GM19397 (cell line): Measurements from ENCODE around the gene NOP53.
"Not testable (repeated sequence)": the region's sequence is repeated elsewhere in the genome, so short reads cannot be mapped to it uniquely, and the experiment has no call there.

ENCODE experiments used
- ATAC-seq: cut with Tn5 transposase; IDR thresholded peaks from one replicate; pipeline ENCODE4 v1.9.1; 2021; ENCODE audit warnings: mild to moderate bottlenecking, moderate library complexity; ENCODE audit not compliant: unreplicated experiment

The NOP53 gene

GRCh38 chr19:47771291-47771690 lies 25.9 kb downstream of the NOP53 start:
- ATAC-seq: not testable (repeated sequence)

DNA sequence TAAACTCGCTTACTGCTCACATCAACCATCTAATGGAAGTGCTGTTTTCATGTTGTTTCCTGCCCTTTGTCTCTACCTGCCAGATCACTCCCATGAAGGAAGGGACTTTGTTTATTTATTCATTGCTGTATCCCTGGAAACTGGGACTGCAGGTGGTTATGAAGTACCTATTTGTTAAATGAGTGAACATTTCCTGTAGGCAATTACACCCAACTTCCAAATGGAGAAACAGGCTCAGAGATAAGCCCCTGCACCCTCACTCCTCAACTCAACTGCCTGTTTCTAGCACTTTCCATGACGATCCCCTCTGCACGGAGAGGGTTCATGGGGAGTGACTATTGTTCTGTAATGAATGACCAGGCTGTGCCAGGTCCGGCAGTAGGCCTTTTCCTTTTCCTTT lies 31.2 kb downstream of the NOP53 start:
- ATAC-seq: no peak

DNA sequence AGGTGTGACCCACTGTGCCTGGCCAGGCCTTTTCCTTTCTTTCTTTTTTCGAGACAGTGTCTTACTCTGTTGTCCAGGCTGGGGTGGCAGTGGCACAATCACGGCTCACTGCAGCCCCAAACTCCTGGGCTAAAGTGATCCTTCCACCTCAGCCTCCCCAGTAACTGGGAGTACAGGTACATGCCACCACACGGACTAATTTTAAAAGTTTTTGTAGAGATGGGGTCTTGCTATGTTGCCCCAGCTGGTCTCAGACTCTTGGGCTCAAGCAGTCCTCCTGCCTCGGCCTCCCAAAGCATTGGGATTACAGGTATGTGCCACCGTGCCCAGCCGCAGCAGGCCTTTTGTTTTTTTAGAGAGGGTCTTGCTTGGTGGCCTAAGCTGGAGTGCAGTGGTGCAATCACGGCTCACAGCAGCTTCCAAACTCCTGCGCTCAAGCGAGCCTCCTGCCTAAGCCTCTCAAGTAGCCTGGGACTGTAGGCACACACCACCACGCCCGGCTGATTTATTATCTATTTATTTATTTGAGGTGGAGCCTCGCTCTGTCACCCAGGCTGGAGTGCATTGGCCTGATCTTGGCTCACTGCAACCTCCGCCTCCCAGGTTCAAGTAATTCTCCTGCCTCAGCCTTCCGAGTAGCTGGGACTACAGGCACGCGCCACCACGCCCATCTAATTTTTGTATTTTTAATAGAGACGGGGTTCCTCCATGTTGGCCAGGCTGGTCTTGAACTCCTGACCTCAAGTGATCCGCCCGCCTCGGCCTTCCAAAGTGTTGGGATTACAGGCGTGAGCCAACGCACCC lies 32.1 kb downstream of the NOP53 start:
- not testable (repeated sequence) for ATAC-seq

DNA sequence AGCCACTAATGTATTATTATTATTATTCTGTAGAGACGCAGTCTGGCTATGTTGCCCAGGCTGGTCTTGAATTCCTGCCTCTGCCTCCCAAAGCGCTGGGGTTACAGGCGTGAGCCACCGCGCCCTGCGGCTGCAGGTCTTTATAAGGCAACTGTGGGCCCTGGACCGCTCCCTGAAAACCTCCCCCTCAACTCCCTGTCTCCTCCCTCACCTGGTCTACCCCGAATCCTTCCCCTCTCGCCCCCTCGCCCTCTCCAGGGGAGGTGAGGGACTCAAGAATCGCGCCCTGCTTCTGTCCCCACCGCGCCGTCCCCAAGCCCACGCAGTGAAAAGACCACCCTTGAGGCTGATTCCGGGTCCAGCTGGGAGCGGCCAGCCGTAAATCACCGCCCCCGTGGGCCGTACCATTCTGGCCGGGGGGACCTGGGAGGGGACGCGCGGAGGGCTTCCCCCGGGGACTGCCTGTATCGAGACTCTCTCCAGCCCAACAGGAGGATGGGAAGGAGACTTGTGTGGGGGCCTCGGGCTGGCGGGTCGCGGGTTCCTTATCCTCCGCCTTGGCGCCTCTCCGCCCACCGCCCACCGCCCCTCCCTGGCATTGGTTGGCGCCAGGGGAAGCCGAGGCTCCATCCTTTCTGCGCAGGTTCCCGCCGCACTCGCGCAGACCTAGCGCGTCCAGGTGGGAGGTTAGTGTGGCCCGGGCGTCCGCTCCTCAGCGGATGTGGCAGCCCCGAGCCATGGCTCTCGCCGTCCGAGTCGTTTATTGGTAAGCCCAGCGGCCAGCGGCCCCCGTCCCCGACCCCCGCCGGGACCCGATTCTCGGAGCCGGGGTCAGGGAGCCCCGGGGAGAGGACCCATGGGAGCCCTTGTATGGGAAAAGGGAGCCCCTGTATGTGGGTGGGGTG lies 33.0 kb downstream of the NOP53 start, which contains the start of gene SELENOW:
Gene SELENOW, plus strand, starts transcription at position 655 of the 905 bp plus-strand sequence. Its CDS starts 83 bp downstream, at position 738.
- ATAC-seq: peak; percentile 84

GRCh38 chr19:47778954-47779351 lies 33.6 kb downstream of the NOP53 start:
- ATAC-seq: peak; percentile 6

- no peak for ATAC-seq
Observed at GRCh38 chr19:47779524-47780214, 34.3 kb downstream of the NOP53 start.

DNA sequence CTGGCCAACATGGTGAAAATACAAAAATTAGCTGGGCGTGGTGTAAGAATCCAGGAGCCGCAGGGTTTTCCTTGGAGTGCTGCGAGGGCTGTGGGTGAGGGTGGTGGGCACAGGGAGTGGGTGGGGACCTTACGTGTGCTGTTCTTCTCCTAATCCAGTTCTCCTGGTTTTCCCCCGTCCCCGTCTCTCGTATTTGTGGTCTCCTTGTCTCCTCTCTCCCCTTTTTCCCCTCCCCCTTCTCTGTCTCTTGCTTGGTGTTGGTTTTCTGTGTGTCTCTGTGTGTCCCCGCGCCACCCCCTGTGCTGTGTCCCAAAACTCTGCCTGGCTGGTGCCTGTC lies 34.8 kb downstream of the NOP53 start:
- no peak for ATAC-seq

DNA sequence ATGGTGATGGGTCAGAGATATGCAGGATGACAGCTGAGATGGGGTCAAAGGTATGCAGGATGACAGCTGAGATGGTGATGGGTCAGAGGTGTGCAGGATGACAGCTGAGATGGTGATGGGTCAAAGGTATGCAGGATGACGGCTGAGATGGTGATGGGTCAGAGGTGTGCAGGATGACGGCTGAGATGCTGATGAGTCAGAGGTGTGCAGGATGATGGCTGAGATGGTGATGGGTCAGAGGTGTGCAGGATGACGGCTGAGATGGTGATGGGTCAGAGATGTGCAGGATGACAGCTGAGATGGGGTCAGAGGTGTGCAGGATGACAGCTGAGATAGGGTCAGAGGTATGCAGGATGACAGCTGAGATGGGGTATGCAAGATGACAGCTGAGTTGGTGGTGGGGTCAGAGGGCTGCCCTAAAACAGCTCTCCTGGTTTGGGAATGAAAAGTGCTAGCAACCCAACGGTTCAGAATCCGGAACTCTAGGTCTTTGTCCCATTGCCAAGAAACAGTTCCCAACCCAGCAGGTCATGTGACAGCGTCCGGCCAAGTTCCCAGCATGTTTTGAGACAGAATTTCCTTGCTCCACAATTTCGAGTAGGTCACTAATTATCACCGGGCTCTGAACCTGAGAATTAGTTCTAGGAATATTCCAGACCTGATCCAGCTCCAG lies 36.4 kb downstream of the NOP53 start:
- no peak for ATAC-seq

DNA sequence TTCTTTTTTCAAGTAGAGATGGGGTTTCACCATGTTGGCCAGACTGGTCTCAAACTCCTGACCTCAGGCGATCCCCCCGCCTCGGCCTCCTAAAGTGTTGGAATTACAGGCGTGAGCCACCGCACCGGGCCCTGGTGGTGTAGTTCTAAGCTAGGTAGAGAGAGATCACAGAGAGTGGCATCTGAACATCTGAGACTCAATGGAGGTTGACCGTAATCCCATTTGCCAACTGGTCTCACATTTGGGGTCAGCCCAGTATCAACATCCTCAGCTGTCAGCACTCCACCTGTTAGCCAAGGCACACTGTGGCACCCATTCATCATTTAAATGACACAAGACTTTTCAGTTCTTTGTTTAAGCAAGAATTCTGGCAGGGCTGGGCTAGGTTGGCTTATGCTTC lies 41.2 kb downstream of the NOP53 start:
- ATAC-seq: no peak

GRCh38 chr19:47787307-47787706 lies 42.0 kb downstream of the NOP53 start:
- not testable (repeated sequence) for ATAC-seq

DNA sequence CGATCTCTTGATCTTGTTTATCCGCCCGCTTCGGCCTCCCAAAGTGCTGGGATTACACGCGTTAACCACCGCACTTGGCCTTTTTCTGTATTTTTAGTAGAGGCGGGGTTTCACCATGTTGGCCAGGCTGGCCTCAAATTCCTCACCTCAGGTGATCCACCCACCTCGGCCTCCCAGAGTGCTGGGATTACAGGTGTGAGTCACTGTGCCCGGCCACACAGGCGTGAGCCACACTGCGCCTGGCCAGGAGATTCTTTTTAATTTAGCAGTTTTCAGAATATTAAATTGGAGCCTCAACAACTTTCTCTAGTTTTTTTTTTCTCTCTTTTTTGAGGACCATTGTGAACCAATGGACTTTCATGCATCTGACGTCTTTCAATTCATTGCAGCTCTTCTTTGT lies 44.5 kb downstream of the NOP53 start:
- ATAC-seq: not testable (repeated sequence)

- no peak for ATAC-seq
Observed at GRCh38 chr19:47790398-47790814, 45.1 kb downstream of the NOP53 start.

DNA sequence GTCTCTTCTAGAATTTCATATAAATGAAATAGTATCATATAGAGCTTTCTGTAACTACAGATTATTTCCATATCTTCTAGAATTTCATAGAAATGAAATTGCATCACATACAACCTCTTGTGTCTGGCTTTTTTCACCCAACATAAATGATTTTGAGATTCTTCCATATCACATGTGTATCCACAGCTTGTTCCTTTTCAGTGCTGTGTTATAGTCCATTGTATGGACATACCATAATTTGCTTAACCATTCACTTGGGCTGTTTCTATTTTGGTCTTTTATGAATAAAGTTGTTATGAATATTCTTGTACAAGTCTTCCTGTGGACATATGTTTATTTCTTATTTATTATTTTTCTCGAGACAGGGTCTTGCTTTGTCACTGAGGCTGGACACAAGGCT lies 47.3 kb downstream of the NOP53 start:
- ATAC-seq: no peak

GRCh38 chr19:47794526-47794925 lies 49.2 kb downstream of the NOP53 start:
- no peak for ATAC-seq

DNA sequence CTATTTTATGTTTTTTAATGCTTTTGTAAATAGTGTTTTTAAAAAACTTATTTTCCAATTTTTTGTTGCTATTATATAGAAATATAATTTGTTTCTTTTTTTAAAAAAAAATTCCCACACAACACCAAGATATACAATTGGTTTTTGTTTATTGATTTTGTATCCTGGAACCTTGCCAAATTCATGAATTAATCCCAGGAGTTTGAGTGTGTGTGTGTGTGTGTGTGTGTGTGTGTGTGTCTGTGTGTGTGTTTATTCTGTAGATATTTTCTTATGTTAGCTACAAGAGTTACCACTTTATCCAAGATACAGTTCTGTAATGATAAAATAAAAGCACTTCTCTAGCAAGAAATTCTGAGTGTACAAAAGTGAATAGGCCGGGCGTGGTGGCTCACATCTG lies 51.4 kb downstream of the NOP53 start:
- no peak for ATAC-seq

- no peak for ATAC-seq
Observed at GRCh38 chr19:47797996-47798903, 52.9 kb downstream of the NOP53 start.

GRCh38 chr19:47798904-47799266 lies 53.5 kb downstream of the NOP53 start:
- ATAC-seq: no peak

- no peak for ATAC-seq
Observed at GRCh38 chr19:47801270-47801669, 55.9 kb downstream of the NOP53 start.

DNA sequence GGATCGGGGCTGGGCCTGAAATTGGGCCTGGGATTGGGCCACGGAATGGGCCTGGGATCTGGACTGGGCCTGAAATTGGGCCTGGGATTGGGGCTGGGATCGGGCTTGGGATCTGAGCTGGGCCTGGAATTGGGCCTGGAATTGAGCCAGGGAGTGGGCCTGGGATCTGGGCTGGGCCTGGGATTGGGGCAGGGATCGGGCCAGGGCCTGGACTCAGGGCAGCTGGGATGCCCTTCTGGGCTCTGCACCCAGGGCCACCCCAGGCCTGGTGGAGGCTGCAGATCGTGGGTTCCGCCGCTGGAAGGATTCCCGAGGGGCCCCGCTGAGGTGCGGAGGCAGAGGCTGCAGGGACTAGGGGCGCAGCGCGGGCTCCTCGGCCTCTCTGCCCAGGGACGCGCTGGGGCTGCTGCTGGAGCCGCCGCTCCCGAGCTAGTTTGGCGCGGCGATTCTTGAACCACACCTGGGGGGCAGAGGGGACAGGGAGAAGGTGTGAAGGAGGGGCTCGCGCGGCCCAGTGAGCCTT lies 57.2 kb downstream of the NOP53 start:
- ATAC-seq: no peak

GRCh38 chr19:47803148-47803547 lies 57.8 kb downstream of the NOP53 start:
- ATAC-seq: not testable (repeated sequence)
